Measurements from ENCODE around the gene MEGF9. TPM values are rescaled to one million over a fixed set of nuclear protein-coding genes. Genes with fewer than 3 reads are reported as not detected.

The MEGF9 gene
- total RNA-seq, 4 donors from 2014 or later = 49.0 to 59.0 (median 57.0) TPM

GRCh38 chr9:120562861-120563443, 151.3 kb downstream of the MEGF9 start:
- no peak overlapping the region for H3K4me3 ChIP-seq (ENCODE audit: low read depth, poor library complexity, severe bottlenecking)
- intact Hi-C loops (cut with DNase I; ENCODE audit: low total_unique reads) = no loop called here
- TF ChIP-seq, protein P1, sequence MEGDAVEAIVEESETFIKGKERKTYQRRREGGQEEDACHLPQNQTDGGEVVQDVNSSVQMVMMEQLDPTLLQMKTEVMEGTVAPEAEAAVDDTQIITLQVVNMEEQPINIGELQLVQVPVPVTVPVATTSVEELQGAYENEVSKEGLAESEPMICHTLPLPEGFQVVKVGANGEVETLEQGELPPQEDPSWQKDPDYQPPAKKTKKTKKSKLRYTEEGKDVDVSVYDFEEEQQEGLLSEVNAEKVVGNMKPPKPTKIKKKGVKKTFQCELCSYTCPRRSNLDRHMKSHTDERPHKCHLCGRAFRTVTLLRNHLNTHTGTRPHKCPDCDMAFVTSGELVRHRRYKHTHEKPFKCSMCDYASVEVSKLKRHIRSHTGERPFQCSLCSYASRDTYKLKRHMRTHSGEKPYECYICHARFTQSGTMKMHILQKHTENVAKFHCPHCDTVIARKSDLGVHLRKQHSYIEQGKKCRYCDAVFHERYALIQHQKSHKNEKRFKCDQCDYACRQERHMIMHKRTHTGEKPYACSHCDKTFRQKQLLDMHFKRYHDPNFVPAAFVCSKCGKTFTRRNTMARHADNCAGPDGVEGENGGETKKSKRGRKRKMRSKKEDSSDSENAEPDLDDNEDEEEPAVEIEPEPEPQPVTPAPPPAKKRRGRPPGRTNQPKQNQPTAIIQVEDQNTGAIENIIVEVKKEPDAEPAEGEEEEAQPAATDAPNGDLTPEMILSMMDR (IDR thresholded peaks at IDR 0.05) = no peak
- no peak for TF ChIP-seq POLR2A (IDR thresholded peaks at IDR 0.05)
- DNase-seq (ENCODE audit: low spot score in 2 of 2) = no peak
- 52 to 59% methylated on average over 8 of the region's 8 CpGs for WGBS, 2 donors

DNA sequence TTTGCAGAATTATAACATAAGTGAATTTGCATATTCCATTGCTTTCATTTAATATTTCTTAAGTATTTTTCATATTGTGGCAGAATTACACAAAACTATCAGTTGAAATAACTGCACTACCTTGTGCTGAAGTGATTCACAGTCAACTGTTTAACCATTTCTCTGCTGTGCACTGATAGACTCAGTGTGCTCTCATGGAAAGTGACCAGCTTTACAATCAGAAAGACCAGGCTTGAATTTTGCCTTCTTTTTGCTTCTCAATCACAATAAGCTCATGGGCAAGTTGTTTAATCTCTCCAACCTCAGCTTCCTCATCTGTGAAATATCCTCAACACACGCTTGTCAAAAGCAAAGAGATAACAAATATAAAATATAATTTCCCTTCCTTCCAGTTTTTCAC, 152.6 kb downstream of the MEGF9 start:
- no peak for DNase-seq (ENCODE audit: low spot score in 2 of 2)
- intact Hi-C loops (cut with DNase I; ENCODE audit: low total_unique reads) = no loop called here
- TF ChIP-seq, protein P1 (IDR thresholded peaks at IDR 0.05) = no peak
- no peak overlapping the region for H3K4me3 ChIP-seq (ENCODE audit: low read depth, poor library complexity, severe bottlenecking)
- 97 to 98% methylated on average over 1 of the region's 1 CpG for WGBS, 2 donors

DNA sequence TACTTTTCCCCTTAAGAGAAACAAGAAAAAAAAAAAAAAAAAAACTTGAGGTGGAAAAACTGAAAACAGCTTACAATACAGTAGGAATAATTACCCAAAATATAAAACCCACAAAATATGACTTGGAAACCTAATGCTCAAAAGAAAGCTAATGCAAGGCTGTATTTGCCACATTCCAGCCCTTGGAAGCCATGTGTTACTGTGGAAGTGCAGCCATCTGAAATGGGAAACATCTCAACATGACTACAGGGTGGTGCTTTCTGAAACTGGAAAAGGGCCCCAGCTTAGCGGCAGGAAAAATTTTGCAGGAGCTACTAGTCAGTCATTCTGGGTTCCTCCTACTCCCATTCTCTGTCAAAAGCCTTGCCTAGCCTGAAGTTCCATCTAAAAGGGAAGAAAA, 154.7 kb downstream of the MEGF9 start:
- WGBS, 2 donors = 60 to 67% methylated on average over 1 of the region's 1 CpG
- TF ChIP-seq, protein P1 (IDR thresholded peaks at IDR 0.05) = no peak
- no peak for TF ChIP-seq POLR2A (IDR thresholded peaks at IDR 0.05)
- DNase-seq (ENCODE audit: low spot score in 2 of 2) = no peak
- intact Hi-C loops (cut with DNase I; ENCODE audit: low total_unique reads) = no loop called here
- no peak overlapping the region for H3K4me3 ChIP-seq (ENCODE audit: low read depth, poor library complexity, severe bottlenecking)

DNA sequence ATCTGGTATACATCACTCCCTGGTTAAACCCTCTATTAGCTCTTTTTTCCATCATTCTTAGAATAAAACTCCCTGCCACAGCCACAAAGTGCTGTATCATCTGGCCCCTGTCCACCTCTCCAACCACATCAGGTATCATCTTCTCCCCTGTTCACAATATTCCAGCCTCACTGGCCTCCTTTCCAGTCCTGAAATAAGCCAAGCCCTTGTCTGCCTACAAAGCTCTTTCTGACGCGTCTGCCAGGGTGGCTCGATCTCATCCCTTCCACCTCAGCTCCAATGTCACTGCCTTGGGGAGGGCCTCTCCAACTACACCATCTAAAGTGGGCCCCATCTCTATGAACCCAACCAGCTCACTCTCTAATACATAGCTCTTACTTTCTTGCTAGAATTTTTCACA, 155.8 kb downstream of the MEGF9 start:
- intact Hi-C loops (cut with DNase I; ENCODE audit: low total_unique reads) = no loop called here
- TF ChIP-seq POLR2A (IDR thresholded peaks at IDR 0.05) = no peak
- TF ChIP-seq, protein P1 (IDR thresholded peaks at IDR 0.05) = no peak
- DNase-seq (ENCODE audit: low spot score in 2 of 2) = no peak
- H3K4me3 ChIP-seq (ENCODE audit: low read depth, poor library complexity, severe bottlenecking) = no peak overlapping the region
- 92 to 96% methylated on average over 3 of the region's 3 CpGs for WGBS, 2 donors

DNA sequence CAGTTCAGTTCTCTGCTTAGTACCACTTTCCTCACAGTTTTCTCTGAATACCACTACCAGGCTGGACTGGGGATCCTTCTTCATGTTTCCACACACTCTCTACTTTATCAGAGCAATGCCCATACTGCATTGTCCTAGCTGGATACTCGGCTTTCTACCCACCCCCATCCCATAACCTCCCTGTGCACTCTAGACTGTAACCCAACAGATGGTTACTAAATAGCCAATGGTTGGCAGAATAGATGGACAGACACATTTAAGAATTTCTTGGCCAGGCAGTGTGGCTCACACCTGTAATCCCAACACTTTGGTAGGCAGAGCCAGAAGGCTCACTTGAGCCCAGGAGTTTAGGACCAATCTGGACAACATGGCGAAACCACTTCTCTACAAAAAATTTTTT, 157.1 kb downstream of the MEGF9 start:
- 44 to 47% methylated on average over 2 of the region's 2 CpGs for WGBS, 2 donors
- DNase-seq (ENCODE audit: low spot score in 2 of 2) = no peak
- no peak for TF ChIP-seq POLR2A (IDR thresholded peaks at IDR 0.05)
- intact Hi-C loops (cut with DNase I; ENCODE audit: low total_unique reads) = no loop called here
- H3K4me3 ChIP-seq (ENCODE audit: low read depth, poor library complexity, severe bottlenecking) = no peak overlapping the region

DNA sequence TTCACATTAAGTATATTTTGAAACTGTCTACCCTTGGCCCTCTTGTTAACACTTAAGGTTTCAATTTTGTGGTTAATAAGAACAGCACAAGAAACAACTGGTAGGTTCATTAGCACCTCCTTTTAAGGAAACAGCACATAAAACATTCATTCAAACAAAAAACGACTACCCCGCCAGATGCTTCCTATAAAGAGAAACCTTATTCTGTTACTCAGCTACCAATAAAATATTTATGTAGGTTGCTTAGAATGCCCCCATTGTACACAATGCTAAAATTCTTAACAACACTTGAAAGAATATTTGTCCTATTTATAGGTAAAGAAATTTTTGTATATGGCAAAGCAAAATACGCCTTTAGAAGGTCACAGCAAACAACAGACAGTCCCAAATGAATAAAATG, 157.5 kb downstream of the MEGF9 start:
- DNase-seq (ENCODE audit: low spot score in 2 of 2) = no peak
- 79 to 83% methylated on average over 3 of the region's 3 CpGs for WGBS, 2 donors
- intact Hi-C loops (cut with DNase I; ENCODE audit: low total_unique reads) = no loop called here
- TF ChIP-seq, protein P1 (IDR thresholded peaks at IDR 0.05) = no peak
- no peak for TF ChIP-seq POLR2A (IDR thresholded peaks at IDR 0.05)
- H3K4me3 ChIP-seq (ENCODE audit: low read depth, poor library complexity, severe bottlenecking) = no peak overlapping the region
